PC-3 (cell line): ENCODE results near the gene ZC3H6.

ENCODE experiments used
- EZH2 ChIP-seq: fragments of 300-600 bp; sonication (generic); IDR thresholded peaks from one replicate; pipeline ENCODE4 v1.6.1; 2017; ENCODE audit warnings: antibody characterized with exemption, mild to moderate bottlenecking, low read length; ENCODE audit not compliant: unreplicated experiment
- EZH2phosphoT487 ChIP-seq: fragments of 300-600 bp; sonication (generic); IDR thresholded peaks from 2 replicates; pipeline ENCODE4 v1.6.1; 2018; ENCODE audit warnings: mild to moderate bottlenecking, antibody characterized with exemption, low read length, borderline replicate concordance
- TF ChIP-seq, protein P1 (sequence below): fragments of 300-600 bp; sonication (generic); conservative IDR thresholded peaks from 2 replicates; pipeline ENCODE4 v1.5.1; 2017; ENCODE audit warnings: antibody characterized with exemption, low read depth, mild to moderate bottlenecking, low read length

DNA sequence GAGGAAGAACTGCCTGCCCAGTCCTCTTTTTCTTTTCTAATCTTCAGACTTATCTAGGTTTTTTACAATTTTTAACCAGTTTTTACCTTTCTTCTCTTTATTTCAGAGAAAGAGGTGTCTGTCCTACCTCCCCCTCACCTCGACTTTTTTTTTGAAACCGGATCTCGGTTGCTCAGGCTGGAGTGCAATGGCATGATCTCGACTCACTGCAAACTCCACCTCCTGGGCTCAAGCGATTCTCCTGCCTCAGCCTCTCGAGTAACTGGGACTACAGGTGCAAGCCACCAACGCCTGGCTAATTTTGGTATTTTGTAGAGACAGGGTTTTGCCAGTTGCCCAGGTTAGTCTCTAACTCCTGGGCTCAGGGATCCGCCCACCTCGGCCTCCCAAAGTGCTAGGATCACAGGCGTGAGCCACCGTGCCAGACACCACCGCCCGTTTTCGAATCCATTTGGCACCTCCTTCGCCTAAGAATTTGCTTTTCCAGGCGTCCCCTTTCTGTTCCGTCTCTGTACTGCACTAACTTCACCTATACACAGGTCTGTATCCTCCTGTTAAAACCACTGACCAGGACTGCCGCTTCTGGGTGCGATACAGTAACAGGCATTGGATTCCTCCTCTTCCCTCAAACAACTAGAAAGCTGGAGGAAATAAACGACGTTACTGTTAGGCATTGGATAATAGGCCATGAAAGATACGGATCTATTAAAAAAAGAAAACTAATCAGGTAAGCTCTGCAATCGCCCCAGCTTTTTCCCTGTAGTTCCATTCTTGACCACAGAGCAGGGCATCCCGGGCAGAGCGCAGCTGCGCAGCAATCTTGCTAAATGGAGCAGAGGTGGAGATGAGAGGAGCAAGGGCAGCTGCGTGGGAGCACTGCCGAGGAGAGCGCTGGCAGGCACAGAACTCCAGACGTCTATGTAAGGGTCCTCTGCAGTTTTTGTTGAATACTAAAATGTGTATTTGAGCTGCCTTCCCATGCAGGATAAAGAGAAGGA, 69.9 kb downstream of the ZC3H6 start:
- TF ChIP-seq EZH2: no peak
- TF ChIP-seq, protein P1, sequence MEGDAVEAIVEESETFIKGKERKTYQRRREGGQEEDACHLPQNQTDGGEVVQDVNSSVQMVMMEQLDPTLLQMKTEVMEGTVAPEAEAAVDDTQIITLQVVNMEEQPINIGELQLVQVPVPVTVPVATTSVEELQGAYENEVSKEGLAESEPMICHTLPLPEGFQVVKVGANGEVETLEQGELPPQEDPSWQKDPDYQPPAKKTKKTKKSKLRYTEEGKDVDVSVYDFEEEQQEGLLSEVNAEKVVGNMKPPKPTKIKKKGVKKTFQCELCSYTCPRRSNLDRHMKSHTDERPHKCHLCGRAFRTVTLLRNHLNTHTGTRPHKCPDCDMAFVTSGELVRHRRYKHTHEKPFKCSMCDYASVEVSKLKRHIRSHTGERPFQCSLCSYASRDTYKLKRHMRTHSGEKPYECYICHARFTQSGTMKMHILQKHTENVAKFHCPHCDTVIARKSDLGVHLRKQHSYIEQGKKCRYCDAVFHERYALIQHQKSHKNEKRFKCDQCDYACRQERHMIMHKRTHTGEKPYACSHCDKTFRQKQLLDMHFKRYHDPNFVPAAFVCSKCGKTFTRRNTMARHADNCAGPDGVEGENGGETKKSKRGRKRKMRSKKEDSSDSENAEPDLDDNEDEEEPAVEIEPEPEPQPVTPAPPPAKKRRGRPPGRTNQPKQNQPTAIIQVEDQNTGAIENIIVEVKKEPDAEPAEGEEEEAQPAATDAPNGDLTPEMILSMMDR: 0 out of 2 replicates have a peak, but pooled peaks have one; percentile 27
- TF ChIP-seq EZH2phosphoT487: no peak
